ENCODE measurements around the gene ARMC3.

The ARMC3 gene

GRCh38 chr10:22911889-22912762, 15.7 kb upstream of the ARMC3 start:
- ATAC-seq: peak; percentile 82
- TF ChIP-seq CREB5 (CRISPR knock-in tag; IDR thresholded peaks at IDR 0.05; ENCODE audit: low read depth) (no peak), ARNTL (CRISPR knock-in tag; IDR thresholded peaks at IDR 0.05; ENCODE audit: borderline replicate concordance, low read depth) (no peak), ESRRG (CRISPR knock-in tag; IDR thresholded peaks at IDR 0.05) (no peak), PPARA (CRISPR knock-in tag; IDR thresholded peaks at IDR 0.05; ENCODE audit: borderline replicate concordance) (no peak), ZFP30 (CRISPR knock-in tag; IDR thresholded peaks at IDR 0.05) (no peak), ZFP3 (CRISPR knock-in tag; IDR thresholded peaks at IDR 0.05) (no peak), POU6F1 (CRISPR knock-in tag; IDR thresholded peaks at IDR 0.05; ENCODE audit: borderline replicate concordance, low read depth) (no peak), TOX (CRISPR knock-in tag; IDR thresholded peaks at IDR 0.05; ENCODE audit: borderline replicate concordance) (no peak), GLIS3 (CRISPR knock-in tag; IDR thresholded peaks at IDR 0.05) (no peak), RARB (CRISPR knock-in tag; IDR thresholded peaks at IDR 0.05) (no peak), ZNF8 (CRISPR knock-in tag; IDR thresholded peaks at IDR 0.05) (no peak), SNAI2 (CRISPR knock-in tag; IDR thresholded peaks at IDR 0.05) (no peak), ISL1 (CRISPR knock-in tag; IDR thresholded peaks at IDR 0.05) (no peak), ZNF565 (CRISPR knock-in tag; conservative IDR thresholded peaks at IDR 0.05; ENCODE audit: low read depth) (no peak), PATZ1 (CRISPR knock-in tag; IDR thresholded peaks at IDR 0.05; ENCODE audit: borderline replicate concordance) (no peak), TCF4 (CRISPR knock-in tag; IDR thresholded peaks at IDR 0.05; ENCODE audit: borderline replicate concordance) (no peak)

- ATAC-seq: no peak; the same call in 2 of the 3 replicates
- no peak for TF ChIP-seq ARNTL (CRISPR knock-in tag; IDR thresholded peaks at IDR 0.05; ENCODE audit: borderline replicate concordance, low read depth)
- TF ChIP-seq ZNF70 (CRISPR knock-in tag; IDR thresholded peaks at IDR 0.05): 0 out of 2 replicates have a peak, but pooled peaks have one; percentile 34
- TF ChIP-seq ISL1 (CRISPR knock-in tag; IDR thresholded peaks at IDR 0.05): peak; percentile 56; the same call in 1 of the 2 replicates
- no peak for TF ChIP-seq SNAI2 (CRISPR knock-in tag; IDR thresholded peaks at IDR 0.05)
- TF ChIP-seq CSRNP3 (CRISPR knock-in tag; IDR thresholded peaks at IDR 0.05): peak; percentile 68
These were observed 15.0 kb upstream of the ARMC3 start for GRCh38 chr10:22912763-22913384.

GRCh38 chr10:22913474-22914092, 14.3 kb upstream of the ARMC3 start:
- ATAC-seq: no peak
- no peak for TF ChIP-seq ZFP30 (CRISPR knock-in tag; IDR thresholded peaks at IDR 0.05)

- ATAC-seq: no peak
- TF ChIP-seq ZFP30 (CRISPR knock-in tag; IDR thresholded peaks at IDR 0.05) (no peak), ZC3H10 (CRISPR knock-in tag; IDR thresholded peaks at IDR 0.05) (no peak), POU6F1 (CRISPR knock-in tag; IDR thresholded peaks at IDR 0.05; ENCODE audit: borderline replicate concordance, low read depth) (no peak), TOX (CRISPR knock-in tag; IDR thresholded peaks at IDR 0.05; ENCODE audit: borderline replicate concordance) (no peak), ZFP3 (CRISPR knock-in tag; IDR thresholded peaks at IDR 0.05) (no peak), OSR1 (CRISPR knock-in tag; IDR thresholded peaks at IDR 0.05) (no peak), PPARA (CRISPR knock-in tag; IDR thresholded peaks at IDR 0.05; ENCODE audit: borderline replicate concordance) (no peak), ESRRG (CRISPR knock-in tag; IDR thresholded peaks at IDR 0.05) (no peak), ZNF565 (CRISPR knock-in tag; conservative IDR thresholded peaks at IDR 0.05; ENCODE audit: low read depth) (no peak), TCF4 (CRISPR knock-in tag; IDR thresholded peaks at IDR 0.05; ENCODE audit: borderline replicate concordance) (no peak), BACH2 (CRISPR knock-in tag; IDR thresholded peaks at IDR 0.05; ENCODE audit: borderline replicate concordance) (no peak), ISL1 (CRISPR knock-in tag; IDR thresholded peaks at IDR 0.05) (no peak), ARNTL (CRISPR knock-in tag; IDR thresholded peaks at IDR 0.05; ENCODE audit: borderline replicate concordance, low read depth) (no peak), SNAI2 (CRISPR knock-in tag; IDR thresholded peaks at IDR 0.05) (no peak), CREB5 (CRISPR knock-in tag; IDR thresholded peaks at IDR 0.05; ENCODE audit: low read depth) (no peak), ZNF8 (CRISPR knock-in tag; IDR thresholded peaks at IDR 0.05) (no peak), CSDC2 (CRISPR knock-in tag; IDR thresholded peaks at IDR 0.05) (no peak), GLIS3 (CRISPR knock-in tag; IDR thresholded peaks at IDR 0.05) (no peak)
These were observed 12.5 kb upstream of the ARMC3 start for GRCh38 chr10:22915314-22915713.
